ENCODE data around the gene LDB2. TPM values are rescaled to one million over a fixed set of nuclear protein-coding genes. Genes with fewer than 3 reads are reported as not detected.
A peak's percentile ranks its signal among the peaks of the same experiment; 100 is the strongest.

The LDB2 gene
- total RNA-seq, 1 donor from 2014 or later: 4.9 TPM

- no peak overlapping the region for H3K27ac ChIP-seq (ENCODE audit: low read depth, low read length)
- H3K27me3 Mint-ChIP-seq (ENCODE audit: low read depth, unreplicated experiment): no peaks in the 10 kb centered on the region
- FAIRE-seq: no peak
- TF ChIP-seq CTCF (IDR thresholded peaks at IDR 0.05; ENCODE audit: insufficient read depth, low read depth, low read length) (no peak), EZH2 (IDR thresholded peaks at IDR 0.05; ENCODE audit: insufficient read depth, low read length) (no peak)
- H3K4me2 ChIP-seq (ENCODE audit: low read length): no peak overlapping the region
- no peak overlapping the region for H3K27ac Mint-ChIP-seq (ENCODE audit: unreplicated experiment)
- no peaks in the 10 kb centered on the region for H3K79me2 ChIP-seq (ENCODE audit: insufficient read depth, low read length)
- H3K9ac ChIP-seq (ENCODE audit: low read length): no peak overlapping the region
- H3K9me3 ChIP-seq (ENCODE audit: insufficient read depth, low read depth, low read length): no peaks in the 10 kb centered on the region
- no peaks in the 10 kb centered on the region for H3K36me3 Mint-ChIP-seq (ENCODE audit: low read depth, unreplicated experiment)
- no peaks in the 10 kb centered on the region for H3K27me3 ChIP-seq (ENCODE audit: insufficient read depth, low read length)
- H4K20me1 ChIP-seq (ENCODE audit: insufficient read depth, low read length): no peaks in the 10 kb centered on the region
- H3K4me3 Mint-ChIP-seq (ENCODE audit: unreplicated experiment): no peak overlapping the region
- H3K9me3 Mint-ChIP-seq (ENCODE audit: unreplicated experiment): no peaks in the 10 kb centered on the region
- H3K4me1 Mint-ChIP-seq (ENCODE audit: low read depth, unreplicated experiment): peaks cover 18% of the 10 kb centered on the region
- H3K36me3 ChIP-seq (ENCODE audit: insufficient read depth, low read length): peaks cover 3% of the 10 kb centered on the region
- DNase-seq (ENCODE audit: low read depth): no peak
- H3K4me1 ChIP-seq (ENCODE audit: insufficient read depth, low read length): peaks cover 9% of the 10 kb centered on the region
- H3K4me3 ChIP-seq (ENCODE audit: insufficient read depth, low read depth, low read length): no peak overlapping the region
- H2AFZ ChIP-seq (ENCODE audit: low read depth, low read length): no peak overlapping the region
Observed at GRCh38 chr4:16865209-16865896, 33.1 kb downstream of the LDB2 start.

GRCh38 chr4:16864199-16864598, 34.2 kb downstream of the LDB2 start:
- Histone ChIP-seq H3K4me2 (ENCODE audit: low read length) (peak overlapping the region; percentile 47), H3K4me3 (ENCODE audit: insufficient read depth, low read depth, low read length) (no peak overlapping the region), H3K9me3 (ENCODE audit: insufficient read depth, low read depth, low read length) (no peaks in the 10 kb centered on the region), H2AFZ (ENCODE audit: low read depth, low read length) (no peak overlapping the region), H3K36me3 (ENCODE audit: insufficient read depth, low read length) (peaks cover 3% of the 10 kb centered on the region), H3K9ac (ENCODE audit: low read length) (no peak overlapping the region), H3K27me3 (ENCODE audit: insufficient read depth, low read length) (no peaks in the 10 kb centered on the region), H3K79me2 (ENCODE audit: insufficient read depth, low read length) (no peaks in the 10 kb centered on the region), H3K4me1 (ENCODE audit: insufficient read depth, low read length) (peaks cover 19% of the 10 kb centered on the region), H3K27ac (ENCODE audit: low read depth, low read length) (no peak overlapping the region), H4K20me1 (ENCODE audit: insufficient read depth, low read length) (no peaks in the 10 kb centered on the region)
- FAIRE-seq (peak; percentile 45), DNase-seq (ENCODE audit: low read depth) (peak; percentile 30)
- Mint-ChIP-seq H3K9me3 (ENCODE audit: unreplicated experiment) (no peaks in the 10 kb centered on the region), H3K27ac (ENCODE audit: unreplicated experiment) (no peak overlapping the region), H3K4me1 (ENCODE audit: low read depth, unreplicated experiment) (peaks cover 29% of the 10 kb centered on the region), H3K4me3 (ENCODE audit: unreplicated experiment) (no peak overlapping the region), H3K36me3 (ENCODE audit: low read depth, unreplicated experiment) (no peaks in the 10 kb centered on the region), H3K27me3 (ENCODE audit: low read depth, unreplicated experiment) (no peaks in the 10 kb centered on the region)
- no peak for TF ChIP-seq EZH2 (IDR thresholded peaks at IDR 0.05; ENCODE audit: insufficient read depth, low read length)
- no peak for TF ChIP-seq CTCF (IDR thresholded peaks at IDR 0.05; ENCODE audit: insufficient read depth, low read depth, low read length)

- Histone ChIP-seq H2AFZ (ENCODE audit: low read depth, low read length) (no peak overlapping the region), H3K27me3 (ENCODE audit: insufficient read depth, low read length) (no peaks in the 10 kb centered on the region), H3K4me1 (ENCODE audit: insufficient read depth, low read length) (peaks cover 31% of the 10 kb centered on the region), H3K27ac (ENCODE audit: low read depth, low read length) (no peak overlapping the region), H3K4me3 (ENCODE audit: insufficient read depth, low read depth, low read length) (no peak overlapping the region), H3K4me2 (ENCODE audit: low read length) (no peak overlapping the region), H3K36me3 (ENCODE audit: insufficient read depth, low read length) (no peaks in the 10 kb centered on the region), H3K9me3 (ENCODE audit: insufficient read depth, low read depth, low read length) (no peaks in the 10 kb centered on the region), H3K79me2 (ENCODE audit: insufficient read depth, low read length) (no peaks in the 10 kb centered on the region), H4K20me1 (ENCODE audit: insufficient read depth, low read length) (no peaks in the 10 kb centered on the region), H3K9ac (ENCODE audit: low read length) (no peak overlapping the region)
- TF ChIP-seq CTCF (IDR thresholded peaks at IDR 0.05; ENCODE audit: insufficient read depth, low read depth, low read length) (no peak), EZH2 (IDR thresholded peaks at IDR 0.05; ENCODE audit: insufficient read depth, low read length) (no peak)
- Mint-ChIP-seq H3K4me3 (ENCODE audit: unreplicated experiment) (no peak overlapping the region), H3K36me3 (ENCODE audit: low read depth, unreplicated experiment) (no peaks in the 10 kb centered on the region), H3K9me3 (ENCODE audit: unreplicated experiment) (no peaks in the 10 kb centered on the region), H3K27me3 (ENCODE audit: low read depth, unreplicated experiment) (no peaks in the 10 kb centered on the region), H3K4me1 (ENCODE audit: low read depth, unreplicated experiment) (peaks cover 40% of the 10 kb centered on the region), H3K27ac (ENCODE audit: unreplicated experiment) (no peak overlapping the region)
- no peak for FAIRE-seq
- DNase-seq (ENCODE audit: low read depth): peak; percentile 65
Observed at GRCh38 chr4:16862697-16863096, 35.7 kb downstream of the LDB2 start.

Data from astrocyte (in vitro differentiated cells and primary cell).